ENCODE measurements around the gene CFD.
"Not testable (repeated sequence)": the region's sequence is repeated elsewhere in the genome, so short reads cannot be mapped to it uniquely, and the experiment has no call there.

CFD gene

DNA sequence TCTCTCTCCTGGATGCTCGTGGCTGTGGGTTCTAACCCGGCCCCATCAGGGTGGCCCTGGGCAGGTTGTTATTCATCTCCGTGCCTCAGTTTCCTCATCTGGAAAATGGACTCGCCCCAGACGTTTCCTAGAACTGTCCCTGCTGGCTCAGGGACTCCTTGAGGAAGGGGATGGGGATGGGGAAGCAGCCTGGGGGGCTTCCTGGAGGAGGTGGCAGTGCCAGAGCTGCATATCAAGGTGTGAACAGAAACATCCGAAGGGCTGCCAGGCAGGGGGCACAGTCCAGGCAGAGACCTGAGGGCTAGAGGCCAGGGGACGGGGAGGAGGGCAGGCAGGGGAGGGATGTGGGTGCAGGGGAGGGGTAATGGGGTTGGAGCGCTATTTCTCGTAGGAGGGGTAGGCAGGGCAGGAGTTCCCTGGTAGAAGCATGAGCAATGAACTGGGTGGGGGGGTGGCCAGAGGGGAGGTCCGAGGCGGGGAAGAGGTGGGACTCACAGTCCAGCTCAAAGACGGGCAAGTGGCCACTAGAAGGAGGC lies 11.0 kb upstream of the CFD start:
- H3K36me3 ChIP-seq (ENCODE audit: insufficient read depth, low read length) = no peaks in the 10 kb centered on the region
- peaks cover 0 to 40% of the 10 kb centered on the region in 2 donors for H3K27me3 ChIP-seq (ENCODE audit: control insufficient read depth in 1 of 2, insufficient read depth in 2 of 2, low read length in 2 of 2)
- no peaks in the 10 kb centered on the region for H3K9me3 ChIP-seq (ENCODE audit: low read length)
- peaks cover 15% of the 10 kb centered on the region for H3K4me1 ChIP-seq (ENCODE audit: insufficient read depth, low read length)
- no peak overlapping the region for H3K27ac ChIP-seq (ENCODE audit: low read depth, low read length)
- H3K4me3 ChIP-seq (ENCODE audit: low read depth in 1 of 2, low read length in 2 of 2) = no peak overlapping the region
- H3K9ac ChIP-seq (ENCODE audit: low read length) = no peak overlapping the region

DNA sequence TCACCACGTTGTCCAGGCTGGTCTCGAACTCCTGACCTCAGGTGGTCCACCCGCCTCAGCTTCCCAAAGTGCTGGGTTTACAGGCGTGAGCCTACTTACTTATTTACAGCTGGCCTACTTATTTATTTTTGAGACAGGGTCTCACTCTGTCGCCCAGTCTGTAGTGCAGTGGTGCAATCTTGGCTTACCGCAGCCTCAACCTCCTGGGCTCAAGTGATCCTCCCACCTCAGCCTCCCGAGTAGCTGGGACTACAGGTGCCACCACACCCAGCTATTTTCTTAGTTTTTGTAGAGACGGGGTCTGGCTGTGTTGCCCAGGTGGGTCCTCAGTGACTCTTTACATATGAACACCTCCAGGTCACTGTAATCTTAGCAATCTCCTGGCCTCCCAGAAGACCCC lies 10.3 kb upstream of the CFD start:
- H3K4me3 ChIP-seq (ENCODE audit: low read depth in 1 of 2, low read length in 2 of 2); H3K9me3 ChIP-seq (ENCODE audit: low read length); H3K27ac ChIP-seq (ENCODE audit: low read depth, low read length); H3K36me3 ChIP-seq (ENCODE audit: insufficient read depth, low read length); H3K9ac ChIP-seq (ENCODE audit: low read length): not testable (repeated sequence)
- Histone ChIP-seq H3K4me1 (ENCODE audit: insufficient read depth, low read length) (peaks cover 15% of the 10 kb centered on the region), H3K27me3 (ENCODE audit: control insufficient read depth in 1 of 2, insufficient read depth in 2 of 2, low read length in 2 of 2) (peaks cover 0 to 35% of the 10 kb centered on the region in 2 donors)

DNA sequence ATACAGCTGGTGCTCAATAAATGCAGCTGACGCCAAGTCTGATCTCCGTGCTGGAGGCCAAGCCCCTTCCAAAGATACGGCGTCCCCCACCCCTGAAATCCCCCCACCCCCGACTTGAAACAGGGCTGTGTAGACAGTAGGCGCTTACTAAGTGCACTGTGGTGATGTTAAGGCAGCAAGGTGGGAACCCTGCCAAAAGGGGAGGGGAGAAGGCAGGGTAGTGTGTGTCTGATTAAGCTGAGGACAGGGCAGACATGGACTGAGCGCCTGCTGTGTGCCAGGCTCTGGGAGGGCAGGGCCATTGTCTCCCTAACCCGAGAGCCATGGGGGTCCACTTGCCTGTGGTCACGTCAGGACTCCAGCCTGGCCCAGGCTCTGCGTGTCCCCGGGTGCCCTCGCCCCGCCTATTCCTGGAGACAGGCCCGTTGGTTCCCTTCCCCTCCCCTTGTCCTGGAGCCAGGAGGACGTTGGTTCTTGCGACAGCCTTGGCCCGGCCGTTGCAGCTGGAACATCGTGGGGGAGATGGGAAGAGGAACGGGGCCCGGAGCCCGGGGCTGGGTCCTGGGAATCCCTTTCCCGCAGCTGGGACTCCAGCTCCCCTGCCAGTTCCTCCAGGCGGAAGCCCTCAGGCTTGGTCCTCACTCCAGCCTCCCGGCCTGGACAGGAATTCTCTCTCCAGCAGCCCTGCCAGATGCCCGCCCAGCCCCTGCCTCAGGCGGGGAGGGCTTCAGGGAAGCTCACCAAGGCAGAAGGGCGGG lies 9.1 kb upstream of the CFD start:
- Histone ChIP-seq H3K9ac (ENCODE audit: low read length) (no peak overlapping the region), H3K9me3 (ENCODE audit: low read length) (no peaks in the 10 kb centered on the region), H3K4me1 (ENCODE audit: insufficient read depth, low read length) (peaks cover 15% of the 10 kb centered on the region), H3K27ac (ENCODE audit: low read depth, low read length) (peak overlapping the region; percentile 30), H3K36me3 (ENCODE audit: insufficient read depth, low read length) (no peaks in the 10 kb centered on the region), H3K4me3 (ENCODE audit: low read depth in 1 of 2, low read length in 2 of 2) (peak overlapping the region in 1 of 2 donors; percentile 22), H3K27me3 (ENCODE audit: control insufficient read depth in 1 of 2, insufficient read depth in 2 of 2, low read length in 2 of 2) (peaks cover 0 to 36% of the 10 kb centered on the region in 2 donors)

DNA sequence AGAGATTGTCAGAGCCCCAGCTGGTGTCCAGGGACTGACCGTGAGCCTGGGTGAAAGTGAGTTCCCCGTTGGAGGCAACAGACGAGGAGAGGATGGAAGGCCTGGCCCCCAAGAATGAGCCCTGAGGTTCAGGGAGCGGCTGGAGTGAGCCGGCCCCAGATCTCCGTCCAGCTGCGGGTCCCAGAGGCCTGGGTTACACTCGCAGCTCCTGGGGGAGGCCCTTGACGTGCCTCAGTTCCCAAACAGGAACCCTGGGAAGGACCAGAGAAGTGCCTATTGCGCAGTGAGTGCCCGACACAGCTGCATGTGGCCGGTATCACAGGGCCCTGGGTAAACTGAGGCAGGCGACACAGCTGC lies 8.5 kb upstream of the CFD start:
- H3K27ac ChIP-seq (ENCODE audit: low read depth, low read length) = peak overlapping the region; percentile 21
- peaks cover 0 to 39% of the 10 kb centered on the region in 2 donors for H3K27me3 ChIP-seq (ENCODE audit: control insufficient read depth in 1 of 2, insufficient read depth in 2 of 2, low read length in 2 of 2)
- no peaks in the 10 kb centered on the region for H3K36me3 ChIP-seq (ENCODE audit: insufficient read depth, low read length)
- H3K4me3 ChIP-seq (ENCODE audit: low read depth in 1 of 2, low read length in 2 of 2) = peak overlapping the region in 1 of 2 donors; percentile 22
- no peak overlapping the region for H3K9ac ChIP-seq (ENCODE audit: low read length)
- H3K9me3 ChIP-seq (ENCODE audit: low read length) = no peaks in the 10 kb centered on the region
- peaks cover 15% of the 10 kb centered on the region for H3K4me1 ChIP-seq (ENCODE audit: insufficient read depth, low read length)

DNA sequence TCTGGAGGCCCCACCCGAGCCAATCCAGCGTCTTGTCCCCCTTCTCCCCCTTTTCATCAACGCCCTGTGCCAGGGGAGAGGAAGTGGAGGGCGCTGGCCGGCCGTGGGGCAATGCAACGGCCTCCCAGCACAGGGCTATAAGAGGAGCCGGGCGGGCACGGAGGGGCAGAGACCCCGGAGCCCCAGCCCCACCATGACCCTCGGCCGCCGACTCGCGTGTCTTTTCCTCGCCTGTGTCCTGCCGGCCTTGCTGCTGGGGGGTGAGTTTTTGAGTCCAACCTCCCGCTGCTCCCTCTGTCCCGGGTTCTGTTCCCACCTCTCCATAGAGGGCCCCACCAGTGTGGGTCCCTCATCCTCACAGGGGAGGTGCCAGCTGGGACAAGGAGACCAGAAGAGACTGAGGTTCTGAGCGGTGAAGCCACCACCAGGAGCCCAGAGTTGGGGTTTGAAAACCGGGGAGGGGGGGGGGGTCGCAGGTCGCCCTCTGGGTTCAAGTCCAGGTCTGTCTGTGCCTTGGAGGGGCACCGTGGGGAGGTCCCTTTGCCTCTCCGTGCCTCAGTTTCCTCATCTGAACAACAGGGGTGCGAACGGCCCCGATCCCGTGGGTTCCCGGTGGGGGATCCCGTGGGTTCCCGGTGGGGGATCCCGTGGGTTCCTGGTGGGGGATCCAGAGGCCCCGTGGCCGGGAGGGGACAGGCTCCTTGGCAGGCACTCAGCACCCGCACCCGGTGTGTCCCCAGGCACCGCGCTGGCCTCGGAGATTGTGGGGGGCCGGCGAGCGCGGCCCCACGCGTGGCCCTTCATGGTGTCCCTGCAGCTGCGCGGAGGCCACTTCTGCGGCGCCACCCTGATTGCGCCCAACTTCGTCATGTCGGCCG lies 7.1 kb upstream of the CFD start, which contains the start of gene ELANE:
TSS of gene ELANE (plus strand) at position 168 of the 878 bp plus-strand sequence. CDS start at position 194, 26 bp downstream.
- Histone ChIP-seq H3K27me3 (ENCODE audit: control insufficient read depth in 1 of 2, insufficient read depth in 2 of 2, low read length in 2 of 2) (peaks cover 0 to 32% of the 10 kb centered on the region in 2 donors), H3K4me3 (ENCODE audit: low read depth in 1 of 2, low read length in 2 of 2) (no peak within 1 kb of the TSS), H3K36me3 (ENCODE audit: insufficient read depth, low read length) (no peaks in the 10 kb centered on the region), H3K27ac (ENCODE audit: low read depth, low read length) (peak within 1 kb of the TSS; percentile 21), H3K9me3 (ENCODE audit: low read length) (no peaks in the 10 kb centered on the region), H3K9ac (ENCODE audit: low read length) (no peak within 1 kb of the TSS), H3K4me1 (ENCODE audit: insufficient read depth, low read length) (peaks cover 15% of the 10 kb centered on the region)

DNA sequence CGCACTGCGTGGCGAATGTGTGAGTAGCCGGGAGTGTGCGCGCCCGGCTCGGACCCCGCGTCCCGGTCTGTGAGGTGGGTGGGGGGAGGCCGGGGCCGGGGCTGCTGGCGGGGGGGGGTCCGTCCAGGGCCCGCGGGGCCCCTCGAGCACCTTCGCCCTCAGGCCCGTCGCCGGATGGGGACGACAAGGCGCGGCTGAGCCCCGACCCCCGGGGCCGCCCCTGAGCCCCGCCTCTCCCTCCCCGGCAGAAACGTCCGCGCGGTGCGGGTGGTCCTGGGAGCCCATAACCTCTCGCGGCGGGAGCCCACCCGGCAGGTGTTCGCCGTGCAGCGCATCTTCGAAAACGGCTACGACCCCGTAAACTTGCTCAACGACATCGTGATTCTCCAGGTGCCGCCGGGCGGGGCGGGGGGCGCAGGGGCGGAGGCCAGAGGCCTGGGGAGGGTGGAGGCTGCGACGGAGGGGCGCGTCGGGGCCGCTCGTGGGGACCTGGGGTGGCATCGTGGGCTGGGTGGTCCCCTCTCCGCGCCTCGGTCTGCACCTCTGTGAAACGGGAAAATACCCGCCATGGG lies 6.4 kb upstream of the CFD start:
- H3K9ac ChIP-seq (ENCODE audit: low read length) = no peak overlapping the region
- H3K27me3 ChIP-seq (ENCODE audit: control insufficient read depth in 1 of 2, insufficient read depth in 2 of 2, low read length in 2 of 2) = peaks cover under 1 to 26% of the 10 kb centered on the region in 2 donors
- H3K4me1 ChIP-seq (ENCODE audit: insufficient read depth, low read length) = peaks cover 15% of the 10 kb centered on the region
- H3K9me3 ChIP-seq (ENCODE audit: low read length) = no peaks in the 10 kb centered on the region
- H3K27ac ChIP-seq (ENCODE audit: low read depth, low read length) = no peak overlapping the region
- no peaks in the 10 kb centered on the region for H3K36me3 ChIP-seq (ENCODE audit: insufficient read depth, low read length)
- H3K4me3 ChIP-seq (ENCODE audit: low read depth in 1 of 2, low read length in 2 of 2) = no peak overlapping the region

DNA sequence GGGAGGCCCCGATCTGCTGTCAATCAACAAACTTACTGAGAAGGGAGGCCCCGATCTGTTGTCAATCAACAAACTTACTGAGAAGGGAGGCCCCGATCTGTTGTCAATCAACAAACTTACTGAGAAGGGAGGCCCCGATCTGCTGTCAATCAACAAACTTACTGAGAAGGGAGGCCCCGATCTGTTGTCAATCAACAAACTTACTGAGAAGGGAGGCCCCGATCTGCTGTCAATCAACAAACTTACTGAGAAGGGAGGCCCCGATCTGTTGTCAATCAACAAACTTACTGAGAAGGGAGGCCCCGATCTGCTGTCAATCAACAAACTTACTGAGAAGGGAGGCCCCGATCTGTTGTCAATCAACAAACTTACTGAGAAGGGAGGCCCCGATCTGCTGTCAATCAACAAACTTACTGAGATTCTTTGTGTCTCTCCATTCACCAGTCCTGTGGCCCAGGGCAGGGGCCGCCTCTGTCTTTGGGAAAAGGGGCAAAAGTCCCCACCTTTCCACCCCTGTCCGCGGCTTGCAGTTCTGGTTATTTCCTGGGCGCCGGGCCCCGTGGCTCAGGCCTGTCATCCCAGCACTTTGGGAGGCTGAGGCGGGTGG lies 5.7 kb upstream of the CFD start:
- H3K4me1 ChIP-seq (ENCODE audit: insufficient read depth, low read length) = peaks cover 12% of the 10 kb centered on the region
- peaks cover 7 to 32% of the 10 kb centered on the region in 2 donors for H3K27me3 ChIP-seq (ENCODE audit: control insufficient read depth in 1 of 2, insufficient read depth in 2 of 2, low read length in 2 of 2)
- H3K36me3 ChIP-seq (ENCODE audit: insufficient read depth, low read length); H3K4me3 ChIP-seq (ENCODE audit: low read depth in 1 of 2, low read length in 2 of 2); H3K9ac ChIP-seq (ENCODE audit: low read length); H3K9me3 ChIP-seq (ENCODE audit: low read length); H3K27ac ChIP-seq (ENCODE audit: low read depth, low read length): not testable (repeated sequence)

DNA sequence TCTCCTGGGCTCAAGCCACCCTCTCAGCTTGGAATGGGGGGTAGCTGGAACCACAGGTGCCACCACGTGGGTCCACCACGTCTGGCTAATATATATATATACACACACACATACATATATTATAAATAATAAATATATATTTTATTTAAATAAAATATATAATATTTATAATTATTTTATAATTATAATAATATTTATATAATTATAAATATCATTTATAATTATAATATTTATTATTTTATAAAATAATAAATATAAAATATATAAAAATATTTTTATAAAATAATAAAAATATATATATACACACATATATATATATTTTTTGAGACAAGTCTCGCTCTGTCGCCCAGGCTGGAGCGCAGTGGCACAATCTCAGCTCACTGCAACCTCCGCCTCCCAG lies 4.9 kb upstream of the CFD start:
- no peaks in the 10 kb centered on the region for H3K9me3 ChIP-seq (ENCODE audit: low read length)
- no peak overlapping the region for H3K27ac ChIP-seq (ENCODE audit: low read depth, low read length)
- H3K36me3 ChIP-seq (ENCODE audit: insufficient read depth, low read length) = no peaks in the 10 kb centered on the region
- H3K4me3 ChIP-seq (ENCODE audit: low read depth in 1 of 2, low read length in 2 of 2) = no peak overlapping the region
- H3K9ac ChIP-seq (ENCODE audit: low read length) = no peak overlapping the region
- peaks cover 12% of the 10 kb centered on the region for H3K4me1 ChIP-seq (ENCODE audit: insufficient read depth, low read length)
- peaks cover 8 to 40% of the 10 kb centered on the region in 2 donors for H3K27me3 ChIP-seq (ENCODE audit: control insufficient read depth in 1 of 2, insufficient read depth in 2 of 2, low read length in 2 of 2)

DNA sequence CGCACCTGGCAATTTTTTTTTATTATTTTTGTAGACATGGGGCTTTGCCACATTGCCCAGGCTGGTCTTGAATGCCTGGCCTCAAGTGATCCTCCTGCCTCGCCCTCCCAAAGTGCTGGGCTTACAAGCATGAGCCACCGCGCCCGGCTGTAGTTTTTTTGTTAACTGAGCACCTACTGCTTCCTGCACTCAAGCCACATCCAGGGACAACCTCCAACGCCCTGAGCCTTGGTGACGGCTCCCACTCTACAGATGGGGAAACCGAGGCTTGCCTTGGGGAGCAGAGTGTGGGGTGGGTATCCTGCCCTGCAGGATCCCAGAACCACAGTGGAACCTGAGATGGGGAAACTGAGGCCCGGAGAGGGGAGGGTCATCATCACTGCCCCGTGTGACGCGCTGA lies 4.3 kb upstream of the CFD start:
- no peaks in the 10 kb centered on the region for H3K36me3 ChIP-seq (ENCODE audit: insufficient read depth, low read length)
- peaks cover 12% of the 10 kb centered on the region for H3K4me1 ChIP-seq (ENCODE audit: insufficient read depth, low read length)
- no peaks in the 10 kb centered on the region for H3K9me3 ChIP-seq (ENCODE audit: low read length)
- peaks cover 8 to 46% of the 10 kb centered on the region in 2 donors for H3K27me3 ChIP-seq (ENCODE audit: control insufficient read depth in 1 of 2, insufficient read depth in 2 of 2, low read length in 2 of 2)
- H3K4me3 ChIP-seq (ENCODE audit: low read depth in 1 of 2, low read length in 2 of 2) = no peak overlapping the region
- no peak overlapping the region for H3K9ac ChIP-seq (ENCODE audit: low read length)
- no peak overlapping the region for H3K27ac ChIP-seq (ENCODE audit: low read depth, low read length)

DNA sequence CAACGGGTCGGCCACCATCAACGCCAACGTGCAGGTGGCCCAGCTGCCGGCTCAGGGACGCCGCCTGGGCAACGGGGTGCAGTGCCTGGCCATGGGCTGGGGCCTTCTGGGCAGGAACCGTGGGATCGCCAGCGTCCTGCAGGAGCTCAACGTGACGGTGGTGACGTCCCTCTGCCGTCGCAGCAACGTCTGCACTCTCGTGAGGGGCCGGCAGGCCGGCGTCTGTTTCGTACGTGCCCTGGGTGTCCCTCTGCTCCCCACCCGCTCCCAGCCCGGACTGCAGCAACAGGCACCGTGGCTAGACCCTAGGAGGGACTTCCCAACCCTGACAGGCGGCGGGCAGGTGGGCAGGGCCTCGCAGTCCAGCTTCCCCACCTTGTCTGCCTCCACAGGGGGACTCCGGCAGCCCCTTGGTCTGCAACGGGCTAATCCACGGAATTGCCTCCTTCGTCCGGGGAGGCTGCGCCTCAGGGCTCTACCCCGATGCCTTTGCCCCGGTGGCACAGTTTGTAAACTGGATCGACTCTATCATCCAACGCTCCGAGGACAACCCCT lies 3.8 kb upstream of the CFD start:
- H3K36me3 ChIP-seq (ENCODE audit: insufficient read depth, low read length) = no peaks in the 10 kb centered on the region
- H3K9ac ChIP-seq (ENCODE audit: low read length) = no peak overlapping the region
- peaks cover 7% of the 10 kb centered on the region for H3K4me1 ChIP-seq (ENCODE audit: insufficient read depth, low read length)
- H3K27me3 ChIP-seq (ENCODE audit: control insufficient read depth in 1 of 2, insufficient read depth in 2 of 2, low read length in 2 of 2) = peaks cover 8 to 51% of the 10 kb centered on the region in 2 donors
- H3K4me3 ChIP-seq (ENCODE audit: low read depth in 1 of 2, low read length in 2 of 2) = no peak overlapping the region
- H3K27ac ChIP-seq (ENCODE audit: low read depth, low read length) = no peak overlapping the region
- no peaks in the 10 kb centered on the region for H3K9me3 ChIP-seq (ENCODE audit: low read length)
